HCEC 1CT (cell line): ENCODE measurements around the gene OAF.

Experiments used
- DNase-seq: peaks from one replicate; pipeline ENCODE4 v3.0.0-alpha.2; 2017

Gene OAF

GRCh38 chr11:120205596-120206161, 5.2 kb upstream of the OAF start:
- DNase-seq = peak; percentile 79

GRCh38 chr11:120207512-120207911, 3.3 kb upstream of the OAF start:
- no peak for DNase-seq

- peak; percentile 26 for DNase-seq
Measured at GRCh38 chr11:120208001-120208441, 2.8 kb upstream of the OAF start.

GRCh38 chr11:120208777-120209176, 2.1 kb upstream of the OAF start:
- DNase-seq = peak; percentile 80

- DNase-seq = peak; percentile 26
Measured at GRCh38 chr11:120209746-120210625, 846 bp upstream of the OAF start.

- DNase-seq = no peak
Measured at GRCh38 chr11:120211522-120212258, 858 bp downstream of the OAF start.

GRCh38 chr11:120212259-120212878, 1.5 kb downstream of the OAF start:
- DNase-seq = no peak

GRCh38 chr11:120212926-120213325, 2.1 kb downstream of the OAF start:
- no peak for DNase-seq

- DNase-seq = no peak
Measured at GRCh38 chr11:120214581-120214980, 3.7 kb downstream of the OAF start.

- DNase-seq = peak; percentile 48
Measured at GRCh38 chr11:120215634-120216033, 4.8 kb downstream of the OAF start.

GRCh38 chr11:120216426-120217102, 5.7 kb downstream of the OAF start:
- DNase-seq = no peak

GRCh38 chr11:120217526-120217925, 6.7 kb downstream of the OAF start:
- no peak for DNase-seq

- no peak for DNase-seq
Measured at GRCh38 chr11:120217941-120218694, 7.3 kb downstream of the OAF start.

GRCh38 chr11:120218695-120219033, 7.8 kb downstream of the OAF start:
- DNase-seq = no peak

- DNase-seq = peak; percentile 32
Measured at GRCh38 chr11:120219232-120219937, 8.6 kb downstream of the OAF start.

- no peak for DNase-seq
Measured at GRCh38 chr11:120219938-120220746, 9.3 kb downstream of the OAF start.

GRCh38 chr11:120220747-120221037, 9.9 kb downstream of the OAF start:
- DNase-seq = no peak

GRCh38 chr11:120221115-120221752, 10.4 kb downstream of the OAF start:
- no peak for DNase-seq

GRCh38 chr11:120222916-120223315, 12.1 kb downstream of the OAF start:
- DNase-seq = no peak

GRCh38 chr11:120223793-120224192, 13.0 kb downstream of the OAF start:
- DNase-seq = no peak
